Hematopoietic multipotent progenitor cell treated with erythropoietin and hydrocortisone succinate and interleukin-3 and kit ligand, for 4 days (in vitro differentiated cells): ENCODE data around the gene PRSS12.
"Not testable (repeated sequence)": the region's sequence is repeated elsewhere in the genome, so short reads cannot be mapped to it uniquely, and the experiment has no call there.

ENCODE experiments used
- DNase-seq: peaks from one replicate; pipeline ENCODE4 v3.0.0-alpha.2; 2015

Gene PRSS12

DNA sequence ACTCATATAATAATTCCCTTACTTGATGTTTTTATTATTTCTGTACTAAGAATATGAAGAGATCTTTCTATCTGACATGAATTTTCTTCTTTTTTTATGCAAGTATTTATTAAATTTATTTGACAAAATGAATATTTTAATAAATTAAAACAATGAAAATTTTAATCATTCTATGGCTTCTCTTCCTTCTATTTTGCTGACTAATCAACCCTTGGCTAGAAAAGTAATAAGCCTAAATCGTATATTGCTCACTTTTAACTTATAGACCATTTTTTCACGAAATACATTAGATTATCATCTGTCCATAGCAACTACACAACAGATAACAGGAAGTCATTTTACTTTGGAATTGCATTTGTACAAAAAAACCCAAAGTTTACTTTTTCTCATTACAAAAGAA, 38.6 kb downstream of the PRSS12 start:
- DNase-seq: no peak

DNA sequence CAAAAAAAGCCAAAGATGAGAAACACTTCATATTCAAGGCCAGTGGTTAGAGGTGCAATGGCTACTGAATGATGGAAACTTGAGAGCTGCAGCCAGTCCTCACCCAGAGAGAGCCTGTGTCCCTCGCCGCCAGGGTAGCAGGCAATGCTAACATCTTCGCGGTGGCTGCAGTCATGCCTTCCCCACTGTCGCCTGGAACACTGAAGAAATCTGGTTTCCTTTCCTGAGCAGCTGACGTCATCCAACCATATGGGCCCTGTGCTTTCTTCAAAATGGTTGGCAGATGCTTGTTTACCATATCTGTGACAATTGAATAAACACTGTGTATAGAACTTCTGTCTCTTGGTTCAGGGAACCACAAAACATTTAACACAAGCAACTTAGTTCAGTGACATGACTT, 39.7 kb downstream of the PRSS12 start:
- no peak for DNase-seq

DNA sequence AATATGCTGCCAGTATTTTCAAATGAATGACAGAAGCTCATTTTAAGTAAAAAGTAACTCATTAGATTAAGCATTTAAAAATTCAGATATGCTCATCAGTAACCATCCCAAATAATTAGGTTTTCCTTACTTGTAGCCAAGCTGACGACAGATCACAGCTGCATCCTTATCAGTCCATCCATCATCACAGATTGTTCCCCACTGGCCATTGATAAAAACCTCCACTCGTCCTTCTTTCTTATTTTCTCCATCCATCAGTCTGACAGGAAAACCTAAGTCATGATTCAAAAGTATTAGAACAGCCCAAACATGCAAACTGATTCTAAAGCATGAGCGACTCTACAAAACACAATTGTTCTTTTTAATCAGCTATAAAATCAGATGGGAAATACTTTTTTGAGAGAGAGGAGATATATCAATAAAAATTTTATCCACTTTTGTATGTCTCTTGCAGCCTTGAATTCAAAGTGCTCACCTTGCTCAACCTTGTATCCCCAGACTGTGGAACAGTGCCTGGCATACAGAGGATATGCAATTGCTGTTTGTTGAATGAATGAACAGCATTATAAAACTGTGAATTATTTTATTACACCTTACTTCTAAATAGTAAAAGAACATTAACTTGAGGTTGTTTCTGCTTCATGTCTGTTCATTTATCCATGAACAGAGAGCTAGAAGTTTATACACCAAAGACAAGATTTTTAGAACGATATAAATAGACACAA, 44.3 kb downstream of the PRSS12 start:
- no peak for DNase-seq

- DNase-seq: no peak
These were observed 45.2 kb downstream of the PRSS12 start for GRCh38 chr4:118307643-118308042.

- not testable (repeated sequence) for DNase-seq
These were observed 53.2 kb downstream of the PRSS12 start for GRCh38 chr4:118299619-118300018.

- no peak for DNase-seq
These were observed 56.1 kb downstream of the PRSS12 start for GRCh38 chr4:118296729-118297128.

- DNase-seq: no peak
These were observed 61.9 kb downstream of the PRSS12 start for GRCh38 chr4:118290951-118291350.

- no peak for DNase-seq
These were observed 63.0 kb downstream of the PRSS12 start for GRCh38 chr4:118289794-118290193.

GRCh38 chr4:118287711-118288451, 64.9 kb downstream of the PRSS12 start:
- DNase-seq: no peak

GRCh38 chr4:118286685-118287084, 66.1 kb downstream of the PRSS12 start:
- no peak for DNase-seq

DNA sequence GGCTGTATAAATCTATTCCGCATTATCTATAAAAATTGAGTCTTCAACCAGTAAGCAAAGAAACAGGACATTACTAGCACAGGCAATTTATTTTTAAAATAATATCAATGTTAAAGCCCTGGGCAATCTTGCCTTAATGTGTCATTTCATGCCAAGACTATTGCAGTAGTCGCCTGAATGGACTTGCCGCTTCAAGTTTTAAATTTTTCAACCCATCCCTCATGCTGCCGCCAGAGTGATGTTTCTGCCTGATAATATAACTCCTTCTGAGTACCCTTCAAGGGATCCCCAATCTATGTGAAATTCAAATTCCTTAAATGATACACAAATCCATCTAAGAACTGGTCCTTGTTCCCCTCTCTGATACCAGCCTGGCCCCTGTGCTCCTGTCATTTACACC, 66.9 kb downstream of the PRSS12 start:
- DNase-seq: no peak

DNA sequence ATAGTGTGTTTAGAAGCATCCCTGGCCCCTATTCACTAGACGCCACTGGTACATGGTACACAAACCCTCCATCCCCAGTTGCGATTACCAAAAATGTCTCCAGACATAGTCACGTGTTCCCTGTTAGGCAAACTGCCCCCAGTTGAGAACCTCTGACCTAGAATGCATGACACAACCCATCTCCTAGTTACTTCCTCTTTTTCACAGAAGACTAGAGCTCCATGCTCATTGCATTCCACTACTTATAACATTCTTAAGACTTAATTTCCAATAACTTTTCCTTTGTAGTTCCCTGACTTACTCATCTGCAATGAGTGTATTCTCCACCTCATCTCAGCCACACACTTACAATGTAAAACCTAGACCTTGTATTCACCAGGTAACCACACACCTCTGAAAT, 68.6 kb downstream of the PRSS12 start:
- peak; percentile 80 for DNase-seq

GRCh38 chr4:118282692-118283091, 70.1 kb downstream of the PRSS12 start:
- peak; percentile 42 for DNase-seq

DNA sequence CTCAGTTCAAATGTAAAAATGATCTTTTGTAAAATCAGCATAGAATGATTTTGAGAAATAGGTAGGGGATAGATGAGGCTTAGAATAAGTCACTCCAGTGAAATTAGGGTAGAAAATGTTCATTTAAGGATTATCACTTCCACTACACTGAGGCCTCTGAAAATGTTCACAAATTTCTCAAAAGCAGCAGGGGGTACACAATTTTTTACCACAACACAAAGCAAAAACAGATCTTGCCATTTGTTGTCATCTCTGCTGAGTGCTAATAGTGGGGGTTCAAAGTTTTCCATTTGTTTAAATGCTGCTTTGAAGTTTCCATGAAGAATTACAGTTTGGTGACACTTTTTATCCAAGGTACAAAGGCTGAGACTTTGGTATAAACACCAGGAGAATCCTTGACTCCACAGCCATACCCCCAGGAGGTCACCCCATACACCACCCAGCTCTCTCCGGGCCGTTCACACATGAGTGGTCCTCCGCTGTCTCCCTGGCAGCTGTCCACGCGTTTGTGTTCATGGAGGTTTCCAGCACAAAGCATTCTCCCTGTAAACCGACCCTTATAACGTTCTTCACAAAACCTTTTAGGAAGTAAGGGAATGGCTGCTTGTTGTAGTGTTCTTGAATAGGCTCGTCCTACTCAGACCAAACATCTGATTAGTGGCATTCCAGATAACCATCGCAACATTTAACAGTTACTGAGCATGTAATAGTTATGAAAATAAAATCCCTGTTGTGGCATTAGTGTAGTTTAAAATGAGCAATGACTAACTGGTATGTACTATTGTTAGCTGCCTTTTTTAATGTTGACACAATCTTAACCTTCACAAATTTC, 71.0 kb downstream of the PRSS12 start:
- DNase-seq: peak; percentile 54

DNA sequence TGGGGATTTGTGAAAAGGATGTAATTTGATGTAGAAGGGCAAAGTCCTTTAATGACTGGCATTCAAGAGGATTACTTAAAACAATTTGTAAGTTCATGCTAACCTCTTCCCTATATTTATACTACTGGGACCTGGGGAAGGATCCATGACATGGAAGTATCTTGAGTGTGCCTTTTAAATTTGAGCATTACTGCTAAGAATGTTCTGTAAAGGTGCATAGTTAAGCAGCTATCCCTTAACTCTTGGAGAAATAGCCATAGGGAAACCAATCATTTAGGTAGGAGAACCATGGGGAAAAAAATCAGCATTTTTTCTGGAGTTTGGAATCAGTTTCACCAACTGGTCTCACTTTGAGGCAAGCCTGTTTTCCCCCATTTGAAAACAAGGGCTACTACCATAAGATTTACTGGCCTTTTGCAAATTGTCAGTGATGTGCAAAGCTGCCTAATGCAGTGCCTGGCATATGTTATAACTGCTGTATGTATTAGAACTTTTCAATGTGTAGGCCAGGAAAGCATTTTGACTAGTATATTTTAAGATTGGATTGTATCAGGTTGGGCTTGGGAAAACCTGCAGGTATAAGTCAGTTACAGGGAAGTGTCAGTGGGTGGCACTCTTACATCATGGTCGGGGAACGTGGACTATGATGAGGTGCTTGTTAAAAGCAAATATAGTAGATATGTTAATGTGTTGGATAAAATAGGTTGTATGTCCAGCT, 72.1 kb downstream of the PRSS12 start:
- DNase-seq: peak; percentile 82

- DNase-seq: peak; percentile 34
These were observed 72.8 kb downstream of the PRSS12 start for GRCh38 chr4:118279920-118280432.

GRCh38 chr4:118279328-118279727, 73.5 kb downstream of the PRSS12 start:
- DNase-seq: peak; percentile 33

GRCh38 chr4:118278473-118279274, 74.1 kb downstream of the PRSS12 start:
- DNase-seq: peak; percentile 98

DNA sequence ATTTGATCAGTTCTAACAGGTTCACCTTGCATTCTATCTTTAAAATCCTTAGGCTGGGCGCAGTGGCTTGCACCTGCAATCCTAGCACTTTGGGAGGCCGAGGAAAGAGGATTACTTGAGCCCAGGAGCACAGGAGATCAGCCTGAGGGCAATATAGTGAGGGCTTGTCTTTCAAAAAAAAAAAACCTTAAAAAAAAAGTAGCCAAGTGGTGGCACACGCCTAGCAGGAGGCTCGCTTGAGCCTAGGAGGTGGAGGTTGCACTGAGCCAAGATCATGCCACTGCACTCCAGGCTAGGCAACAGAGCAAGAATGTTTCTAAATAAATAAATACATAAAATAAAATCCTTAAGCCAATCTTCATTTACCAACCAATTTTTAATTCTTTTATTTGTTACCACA, 75.6 kb downstream of the PRSS12 start:
- DNase-seq: no peak

- no peak for DNase-seq
These were observed 76.2 kb downstream of the PRSS12 start for GRCh38 chr4:118276580-118276979.

DNA sequence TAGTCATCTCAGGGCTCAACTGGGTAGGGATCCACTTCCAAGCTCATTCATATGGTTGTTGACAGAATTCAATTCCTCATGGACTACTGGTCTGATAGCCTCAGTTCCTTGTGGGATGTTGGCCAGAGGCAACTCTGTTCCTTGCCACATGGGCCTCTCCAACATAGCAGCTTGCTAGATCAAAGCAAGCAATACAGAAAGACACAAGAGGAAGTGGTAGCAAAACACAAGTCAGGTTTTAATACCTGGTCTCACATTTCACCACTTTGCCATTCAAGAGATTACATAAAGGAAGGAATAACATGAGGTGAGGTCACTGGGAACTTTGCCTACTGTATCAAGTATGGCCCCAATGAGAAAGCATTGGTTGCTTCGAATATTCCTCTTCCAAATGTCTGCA, 79.2 kb downstream of the PRSS12 start:
- DNase-seq: no peak

DNA sequence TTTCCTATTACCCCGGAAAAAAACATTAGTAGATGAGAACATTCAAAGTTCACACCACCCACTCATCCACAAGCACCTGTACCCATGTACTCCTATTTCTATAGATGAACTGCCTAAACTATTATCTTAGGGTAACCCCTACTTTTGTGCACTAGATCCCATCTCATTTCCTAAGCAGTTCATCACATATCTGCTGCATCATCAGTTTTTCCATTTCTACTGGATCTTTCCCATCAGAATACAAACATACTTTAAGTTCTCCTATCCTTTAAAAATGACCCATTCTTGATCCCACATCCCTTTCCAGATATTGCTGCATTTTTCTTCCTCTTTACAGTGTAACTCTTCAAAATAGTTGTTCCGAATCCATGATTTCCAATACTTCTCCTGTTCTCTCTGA, 81.0 kb downstream of the PRSS12 start:
- no peak for DNase-seq
